Prostate gland (tissue), 2 donors: ENCODE results near the gene ACER2.

Source experiments
- CTCF ChIP-seq, 4 experiments: fragments of 200-600 bp in 2 of 4; fragments of 450-650 bp in 2 of 4; sonication (generic) in 2 of 4; IDR thresholded peaks; 1 replicate in 3 of 4; 2 replicates in 1 of 4; pipeline ENCODE4 v1.5.1; 2016 to 2019; ENCODE audit warnings: antibody characterized with exemption in 4 of 4, mild to moderate bottlenecking in 2 of 4, moderate library complexity in 2 of 4
- POLR2AphosphoS5 ChIP-seq: sonication (generic); formaldehyde crosslinking; IDR thresholded peaks from one replicate; pipeline ENCODE4 v1.6.1; 2017; ENCODE audit warnings: antibody characterized with exemption

GRCh38 chr9:19405771-19406170 lies 3.0 kb upstream of the ACER2 start:
- no peak for TF ChIP-seq CTCF (IDR thresholded peaks at IDR 0.05)
- TF ChIP-seq POLR2AphosphoS5: no peak
